GM06990 (cell line): ENCODE data around the gene GH2.

Experiments used
- DNase-seq: peaks from one replicate; pipeline ENCODE4 v3.0.0-alpha.2; 2011; ENCODE audit not compliant: insufficient read length; ENCODE audit errors: extremely low read depth
- H3K27me3 ChIP-seq: replicated peaks from 2 replicates; pipeline ENCODE4 v1.6.0; 2011; ENCODE audit warnings: low read length; ENCODE audit not compliant: control insufficient read depth, insufficient read depth
- H3K36me3 ChIP-seq: 2 replicates; pipeline ENCODE4 v1.5.1; 2011; ENCODE audit warnings: low read length; ENCODE audit not compliant: control insufficient read depth, insufficient read depth
- H3K4me3 ChIP-seq: replicated peaks from 2 replicates; pipeline ENCODE4 v1.5.1; 2011; ENCODE audit warnings: low read depth, mild to moderate bottlenecking, control low read depth, low read length
- TF ChIP-seq, protein P1 (sequence below): IDR thresholded peaks from 2 replicates; pipeline ENCODE4 v1.5.1; 2011; ENCODE audit warnings: low read length, control low read depth, mild to moderate bottlenecking, inconsistent platforms; ENCODE audit not compliant: insufficient read depth, poor library complexity, severe bottlenecking

Gene GH2

DNA sequence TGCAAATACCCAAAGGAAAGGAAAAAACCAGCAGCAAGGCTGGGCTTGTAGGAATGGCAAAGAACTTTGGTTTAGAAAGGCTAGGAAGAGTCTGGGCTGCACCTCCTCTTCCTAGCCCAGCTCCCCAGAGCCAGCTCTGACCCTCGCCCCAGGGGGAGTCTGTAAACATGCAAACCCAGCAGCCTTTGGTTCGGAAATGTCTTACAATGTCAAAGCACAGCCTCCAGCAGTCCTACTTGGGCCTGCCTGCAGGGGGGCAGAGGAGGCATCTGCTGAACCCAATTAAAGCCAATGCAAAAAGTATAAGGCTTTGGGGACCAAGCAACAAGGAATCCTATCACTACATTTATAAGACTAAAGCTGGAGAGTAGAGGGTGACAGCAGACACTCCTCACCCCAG lies 49.3 kb downstream of the GH2 start:
- Histone ChIP-seq H3K4me3 (no peak overlapping the region), H3K27me3 (no peaks in the 10 kb centered on the region), H3K36me3 (peaks cover 59% of the 10 kb centered on the region)
- TF ChIP-seq, protein P1, sequence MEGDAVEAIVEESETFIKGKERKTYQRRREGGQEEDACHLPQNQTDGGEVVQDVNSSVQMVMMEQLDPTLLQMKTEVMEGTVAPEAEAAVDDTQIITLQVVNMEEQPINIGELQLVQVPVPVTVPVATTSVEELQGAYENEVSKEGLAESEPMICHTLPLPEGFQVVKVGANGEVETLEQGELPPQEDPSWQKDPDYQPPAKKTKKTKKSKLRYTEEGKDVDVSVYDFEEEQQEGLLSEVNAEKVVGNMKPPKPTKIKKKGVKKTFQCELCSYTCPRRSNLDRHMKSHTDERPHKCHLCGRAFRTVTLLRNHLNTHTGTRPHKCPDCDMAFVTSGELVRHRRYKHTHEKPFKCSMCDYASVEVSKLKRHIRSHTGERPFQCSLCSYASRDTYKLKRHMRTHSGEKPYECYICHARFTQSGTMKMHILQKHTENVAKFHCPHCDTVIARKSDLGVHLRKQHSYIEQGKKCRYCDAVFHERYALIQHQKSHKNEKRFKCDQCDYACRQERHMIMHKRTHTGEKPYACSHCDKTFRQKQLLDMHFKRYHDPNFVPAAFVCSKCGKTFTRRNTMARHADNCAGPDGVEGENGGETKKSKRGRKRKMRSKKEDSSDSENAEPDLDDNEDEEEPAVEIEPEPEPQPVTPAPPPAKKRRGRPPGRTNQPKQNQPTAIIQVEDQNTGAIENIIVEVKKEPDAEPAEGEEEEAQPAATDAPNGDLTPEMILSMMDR = no peak
- DNase-seq = no peak

DNA sequence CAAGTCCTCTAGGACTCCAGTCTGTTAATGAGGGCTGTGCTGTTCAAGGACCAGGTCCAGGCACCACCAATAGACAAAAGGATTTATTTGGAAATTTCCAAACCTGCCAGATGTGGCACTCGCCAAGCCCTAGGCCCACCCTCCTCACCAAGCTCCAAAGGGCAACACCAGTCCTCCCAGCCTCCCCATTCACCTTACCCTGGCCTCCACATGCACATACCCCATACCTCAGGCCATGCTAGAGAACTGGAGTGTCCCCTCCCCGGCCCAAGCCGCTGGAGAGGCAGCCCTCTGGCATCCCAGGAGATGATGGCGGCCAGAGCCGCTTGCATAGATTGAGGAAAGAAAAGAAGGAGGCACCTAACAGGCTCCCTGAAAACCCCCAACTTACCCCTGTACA lies 49.7 kb downstream of the GH2 start:
- H3K27me3 ChIP-seq = no peaks in the 10 kb centered on the region
- H3K4me3 ChIP-seq = no peak overlapping the region
- DNase-seq = no peak
- TF ChIP-seq, protein P1 = no peak
- peaks cover 57% of the 10 kb centered on the region for H3K36me3 ChIP-seq

DNA sequence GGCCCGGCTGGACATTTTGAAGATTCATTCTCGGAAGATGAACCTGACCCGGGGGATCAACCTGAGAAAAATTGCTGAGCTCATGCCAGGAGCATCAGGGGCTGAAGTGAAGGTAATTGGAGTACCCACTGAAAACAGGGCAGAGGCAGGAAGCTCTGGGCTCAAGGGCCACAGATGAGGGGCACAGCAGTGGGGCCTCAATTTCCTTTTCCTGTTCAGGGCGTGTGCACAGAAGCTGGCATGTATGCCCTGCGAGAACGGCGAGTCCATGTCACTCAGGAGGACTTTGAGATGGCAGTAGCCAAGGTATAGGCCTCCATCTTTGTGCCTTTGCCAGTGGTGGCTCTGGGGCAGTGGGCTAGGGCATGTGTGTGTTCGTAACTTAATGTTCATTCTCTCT lies 50.2 kb downstream of the GH2 start:
- TF ChIP-seq, protein P1 = no peak

DNA sequence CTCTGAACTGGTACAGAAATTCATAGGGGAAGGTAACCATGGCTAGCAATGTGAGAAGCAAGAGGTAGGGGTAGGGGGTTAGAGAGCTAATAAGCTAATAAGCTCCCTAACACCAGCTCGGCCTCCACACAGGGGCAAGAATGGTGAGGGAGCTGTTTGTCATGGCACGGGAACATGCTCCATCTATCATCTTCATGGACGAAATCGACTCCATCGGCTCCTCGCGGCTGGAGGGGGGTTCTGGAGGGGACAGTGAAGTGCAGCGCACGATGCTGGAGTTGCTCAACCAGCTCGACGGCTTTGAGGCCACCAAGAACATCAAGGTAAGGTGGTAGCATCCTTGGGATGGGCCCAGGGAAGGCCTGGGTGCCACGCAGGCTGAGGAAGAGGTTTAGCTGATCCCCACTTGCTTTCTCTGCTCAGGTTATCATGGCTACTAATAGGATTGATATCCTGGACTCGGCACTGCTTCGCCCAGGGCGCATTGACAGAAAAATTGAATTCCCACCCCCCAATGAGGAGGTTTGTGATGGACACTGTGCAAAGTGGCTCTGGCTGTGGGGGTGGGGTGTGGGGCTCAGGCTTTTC lies 50.7 kb downstream of the GH2 start:
- TF ChIP-seq, protein P1 = no peak
- peaks cover 53% of the 10 kb centered on the region for H3K36me3 ChIP-seq
- no peak for DNase-seq
- H3K27me3 ChIP-seq = no peaks in the 10 kb centered on the region
- H3K4me3 ChIP-seq = no peak overlapping the region

More for the DNA sequence above, 50.2 kb downstream of the GH2 start:
- no peak overlapping the region for H3K4me3 ChIP-seq
- H3K27me3 ChIP-seq = no peaks in the 10 kb centered on the region
- DNase-seq = no peak
- peaks cover 53% of the 10 kb centered on the region for H3K36me3 ChIP-seq

DNA sequence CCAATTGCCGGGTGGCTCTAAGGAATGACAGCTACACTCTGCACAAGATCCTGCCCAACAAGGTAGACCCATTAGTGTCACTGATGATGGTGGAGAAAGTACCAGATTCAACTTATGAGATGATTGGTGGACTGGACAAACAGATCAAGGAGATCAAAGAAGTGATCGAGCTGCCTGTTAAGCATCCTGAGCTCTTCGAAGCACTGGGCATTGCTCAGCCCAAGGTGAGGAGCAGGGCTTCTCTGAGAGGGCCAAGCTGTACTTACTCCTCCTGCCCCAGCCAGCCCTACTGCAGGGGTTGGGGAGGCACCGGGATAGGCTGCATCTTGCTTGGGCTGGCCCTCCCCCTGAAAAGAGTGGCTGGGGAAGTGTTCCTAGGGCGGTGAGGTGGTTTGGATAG lies 51.5 kb downstream of the GH2 start:
- TF ChIP-seq, protein P1 = no peak
- DNase-seq = no peak
- H3K36me3 ChIP-seq = peaks cover 54% of the 10 kb centered on the region
- H3K27me3 ChIP-seq = no peaks in the 10 kb centered on the region
- no peak overlapping the region for H3K4me3 ChIP-seq
